ENCODE measurements around the gene DGCR2. TPM values are rescaled to one million over a fixed set of nuclear protein-coding genes. Genes with fewer than 3 reads are reported as not detected.
"Not testable (repeated sequence)": the region's sequence is repeated elsewhere in the genome, so short reads cannot be mapped to it uniquely, and the experiment has no call there.

The DGCR2 gene
- polyA plus RNA-seq, 3 donors: 70.1 to 76.5 (median 70.6) TPM

DNA sequence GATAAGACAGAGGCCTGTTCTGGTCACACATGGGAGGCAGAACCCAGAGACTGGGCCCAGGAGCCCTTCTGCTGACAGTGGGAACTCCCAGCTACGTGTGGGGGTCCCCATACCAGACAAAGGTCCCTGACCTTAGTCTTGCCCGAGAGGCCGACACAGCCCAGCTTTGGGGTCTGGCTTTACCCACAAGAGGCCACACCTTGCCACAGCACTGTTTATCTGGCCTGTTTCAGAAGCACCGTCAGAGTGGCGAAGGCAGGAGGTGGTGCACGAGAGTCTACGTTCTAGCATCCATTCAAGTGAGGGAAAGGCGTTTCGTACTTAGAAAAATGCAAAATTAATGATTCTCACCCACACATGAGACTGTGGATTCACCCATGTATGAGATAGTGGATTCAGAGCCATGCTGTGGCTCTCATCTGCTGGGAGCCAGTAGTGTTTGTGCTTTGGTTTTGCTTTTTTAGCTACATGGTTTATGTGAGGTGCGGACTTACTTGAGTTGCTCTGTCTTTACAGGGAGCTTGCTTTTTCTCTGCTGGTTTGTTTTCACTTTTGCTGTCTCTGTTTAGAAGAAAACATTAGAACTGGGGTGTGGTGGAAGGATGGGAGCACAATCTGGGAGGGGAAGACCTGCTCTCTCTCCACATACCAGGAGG lies 129.5 kb downstream of the DGCR2 start:
- no peak for DNase-seq (ENCODE audit: low read depth in 3 of 3, low spot score in 2 of 3)

DNA sequence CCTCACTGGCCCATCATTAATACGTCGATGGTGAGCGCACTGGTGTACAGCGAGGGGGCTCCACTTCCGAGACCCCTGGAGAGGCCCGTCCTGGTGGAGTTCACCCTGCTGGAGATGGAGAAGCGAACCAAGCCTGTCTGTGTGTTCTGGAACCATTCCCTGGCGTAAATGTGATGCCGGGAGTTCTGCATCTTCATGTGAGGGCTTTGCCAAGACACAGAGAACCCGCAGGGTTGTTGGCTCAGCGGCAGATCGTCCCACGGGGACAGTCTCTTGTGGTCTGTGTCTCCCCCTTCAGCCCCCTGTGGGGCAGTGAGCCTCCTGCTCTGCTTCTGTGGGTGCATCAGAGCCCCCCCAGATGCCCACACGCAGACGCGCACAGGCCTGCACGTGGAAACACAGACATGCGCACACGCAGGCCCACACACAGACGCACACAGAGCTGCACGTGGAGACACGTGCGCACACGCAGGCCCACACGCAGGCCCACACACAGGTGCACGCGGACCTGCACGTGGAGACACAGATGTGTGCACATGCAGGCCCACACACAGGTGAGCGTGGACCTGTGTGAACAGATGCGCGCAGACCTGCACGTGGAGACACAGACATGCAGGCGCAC lies 130.3 kb downstream of the DGCR2 start:
- DNase-seq (ENCODE audit: low read depth in 3 of 3, low spot score in 2 of 3): no peak

DNA sequence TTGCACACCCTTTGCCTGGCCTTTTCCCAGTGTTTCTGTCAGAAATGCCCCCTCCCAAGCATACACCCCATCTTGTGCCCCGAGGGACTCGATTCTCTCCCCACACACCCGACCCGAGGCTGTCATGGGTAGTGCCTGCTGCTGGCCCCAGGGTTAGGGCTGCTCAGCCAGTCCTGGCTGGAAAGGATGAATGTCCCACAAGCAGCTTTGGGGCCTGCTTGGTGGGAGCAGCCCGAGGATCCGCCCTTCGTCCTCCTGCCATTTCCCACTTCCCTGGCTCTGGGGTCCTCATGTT lies 131.1 kb downstream of the DGCR2 start:
- no peak for DNase-seq (ENCODE audit: low read depth in 3 of 3, low spot score in 2 of 3)

DNA sequence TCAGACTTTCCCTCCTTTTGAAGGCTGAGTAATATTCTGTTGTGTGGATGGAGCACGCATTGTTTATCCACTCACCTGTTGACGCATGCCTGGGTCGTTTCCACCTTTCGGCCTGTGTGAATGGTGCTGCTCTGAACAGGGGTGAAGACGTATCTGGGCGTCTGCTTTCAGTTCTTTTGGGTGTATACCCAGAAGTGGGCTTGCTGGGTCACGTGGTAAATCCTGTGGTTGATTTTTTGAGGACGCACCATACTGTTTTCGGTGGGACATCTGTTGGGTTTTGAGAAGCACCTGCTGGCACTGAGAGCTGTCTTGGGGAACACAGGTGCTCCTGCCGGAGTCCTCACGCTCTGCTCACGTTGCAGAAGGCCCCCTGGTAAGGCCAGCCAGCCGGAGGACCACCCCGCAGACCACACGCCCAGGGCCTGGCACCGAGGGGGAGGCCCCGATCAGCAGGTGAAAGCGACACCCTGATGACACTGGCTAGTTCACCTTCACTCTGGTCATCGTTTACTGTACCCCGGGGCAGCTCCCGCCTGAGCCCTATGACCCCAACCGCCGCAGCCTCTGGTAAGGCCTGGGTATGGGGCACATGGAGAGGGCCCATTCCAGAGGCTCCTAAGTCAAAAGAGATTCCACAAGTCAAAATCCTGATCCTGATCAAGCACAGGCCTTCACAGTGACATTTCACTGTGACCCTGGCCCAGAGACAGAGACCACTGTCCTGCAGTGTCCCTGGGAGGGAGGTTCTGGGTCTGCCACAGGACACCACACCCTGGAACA lies 131.7 kb downstream of the DGCR2 start:
- DNase-seq (ENCODE audit: low read depth in 3 of 3, low spot score in 2 of 3): no peak

DNA sequence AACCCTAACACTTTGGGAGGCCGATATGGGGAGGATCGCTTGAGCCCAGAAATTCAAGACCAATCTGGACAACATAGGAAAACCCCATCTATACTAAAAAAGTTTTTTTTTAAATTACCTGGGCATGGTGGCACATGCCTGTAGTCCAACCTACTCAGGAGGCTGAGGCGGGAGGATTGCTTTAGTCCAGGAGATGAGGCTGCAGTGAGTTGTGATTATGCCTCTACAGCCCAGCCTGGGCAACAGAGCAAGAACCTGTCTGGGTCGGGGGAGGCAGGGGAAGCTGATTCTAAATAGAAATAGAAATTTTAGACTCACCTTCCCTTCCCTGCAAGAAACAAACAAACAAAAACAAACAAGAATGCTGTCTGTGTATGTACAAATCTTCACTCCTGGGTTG lies 133.3 kb downstream of the DGCR2 start:
- no peak for DNase-seq (ENCODE audit: low read depth in 3 of 3, low spot score in 2 of 3)

DNA sequence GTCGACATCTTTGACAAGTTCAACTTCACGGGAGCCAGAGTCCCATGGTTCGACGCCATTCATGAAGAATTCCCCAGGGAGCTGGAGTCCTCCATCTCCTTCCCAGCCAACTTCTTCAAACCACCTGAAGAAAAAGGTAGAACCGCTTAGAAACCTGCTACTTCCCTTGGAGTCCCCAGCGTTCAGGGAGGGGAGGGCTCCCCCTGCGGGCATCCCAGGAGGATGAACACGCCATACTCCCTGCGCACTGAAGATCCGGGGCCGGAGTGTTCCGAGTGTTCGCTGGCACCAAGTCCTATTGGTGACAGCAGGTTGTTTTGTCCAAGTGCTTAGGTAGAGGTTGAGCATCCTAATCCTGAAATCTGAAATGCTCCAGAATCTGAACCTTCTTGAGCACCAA lies 134.4 kb downstream of the DGCR2 start:
- no peak for DNase-seq (ENCODE audit: low read depth in 3 of 3, low spot score in 2 of 3)

DNA sequence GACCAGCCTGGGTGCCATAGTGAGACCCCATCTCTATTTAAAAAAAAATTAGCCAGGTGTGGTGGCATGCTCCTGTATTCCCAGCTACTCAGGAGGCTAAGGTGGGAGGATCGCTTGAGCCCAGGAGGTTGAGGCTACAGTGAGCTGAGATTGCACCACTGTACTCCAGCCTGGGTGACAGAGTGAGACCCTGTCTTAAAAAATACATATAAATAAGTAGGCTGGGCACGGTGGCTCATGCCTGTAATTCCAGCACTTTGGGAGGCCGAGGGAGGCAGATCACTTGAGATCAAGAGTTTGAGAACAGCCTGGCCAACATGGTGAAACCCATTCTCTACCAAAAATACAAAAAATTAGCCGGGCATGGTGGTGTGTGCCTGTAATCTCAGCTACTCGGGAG lies 135.1 kb downstream of the DGCR2 start:
- not testable (repeated sequence) for DNase-seq (ENCODE audit: low read depth in 3 of 3, low spot score in 2 of 3)

Other genes with a start within 250 kb of the DGCR2 start
- 10 to 100 TPM in 1 of 3 donors, 1 to 10 TPM in 2; 6.1 to 10.0 (median 7.3) TPM for gene DGCR6, start 216.1 kb downstream of the DGCR2 start, polyA plus RNA-seq (ENCODE audit: insufficient read length in 3 of 3)
- gene PRODH, start 186.1 kb downstream of the DGCR2 start, polyA plus RNA-seq (ENCODE audit: insufficient read length in 3 of 3): 10 to 100 TPM in 2 of 3 donors, 1 to 10 TPM in 1; 6.9 to 13.5 (median 12.4) TPM
- gene TSSK2, start 8.9 kb upstream of the DGCR2 start, polyA plus RNA-seq (ENCODE audit: insufficient read length in 3 of 3): under 1 TPM in 2 of 3 donors, not detected in 1; 0.14 to 0.28 TPM
- gene ESS2, start 22.2 kb upstream of the DGCR2 start, polyA plus RNA-seq (ENCODE audit: insufficient read length in 3 of 3): 10 to 100 TPM; 11.3 to 13.3 (median 12.8) TPM
- gene GSC2, start 27.9 kb upstream of the DGCR2 start, polyA plus RNA-seq (ENCODE audit: insufficient read length in 3 of 3): not detected
- gene SLC25A1, start 56.3 kb upstream of the DGCR2 start, polyA plus RNA-seq (ENCODE audit: insufficient read length in 3 of 3): 10 to 100 TPM; 68.2 to 77.7 (median 70.7) TPM
- gene CLTCL1, start 169.3 kb upstream of the DGCR2 start, polyA plus RNA-seq (ENCODE audit: insufficient read length in 3 of 3): 1 to 10 TPM; 3.9 to 5.4 (median 4.5) TPM

Measured in right renal cortex interstitium (tissue), 3 donors.